ENCODE measurements around the gene C4orf46. TPM values are rescaled to one million over a fixed set of nuclear protein-coding genes. Genes with fewer than 3 reads are reported as not detected.
"Not testable (repeated sequence)": the region's sequence is repeated elsewhere in the genome, so short reads cannot be mapped to it uniquely, and the experiment has no call there.

Gene C4orf46
- total RNA-seq, 1 donor from 2014 or later, result 3.0 TPM

- intact Hi-C loops (cut with DNase I); DNase-seq (ENCODE audit: low spot score): not testable (repeated sequence)
Measured at GRCh38 chr4:158663255-158663654, 8.4 kb downstream of the C4orf46 start.

DNA sequence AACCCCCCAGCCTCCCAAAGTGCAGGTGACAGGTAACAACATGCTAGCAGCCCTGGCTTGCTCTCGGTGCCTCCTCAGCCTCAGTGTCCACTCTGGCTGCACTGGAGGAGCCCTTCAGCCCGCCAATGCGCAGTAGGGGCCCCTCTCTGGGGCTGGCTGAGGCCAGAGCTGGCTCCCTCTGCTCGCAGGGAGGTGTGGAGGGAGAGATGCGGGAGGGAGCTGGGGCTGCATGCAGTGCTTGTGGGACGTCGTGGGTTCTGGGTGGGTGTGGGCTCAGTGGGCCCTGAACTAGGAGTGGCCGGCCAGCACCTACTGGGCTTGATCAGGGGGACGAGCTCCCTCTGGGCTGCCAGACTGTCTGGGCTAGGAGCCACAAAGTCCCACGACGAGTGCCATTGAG, 14.4 kb downstream of the C4orf46 start:
- no peak for DNase-seq (ENCODE audit: low spot score)
- intact Hi-C loops (cut with DNase I), result no loop called here

DNA sequence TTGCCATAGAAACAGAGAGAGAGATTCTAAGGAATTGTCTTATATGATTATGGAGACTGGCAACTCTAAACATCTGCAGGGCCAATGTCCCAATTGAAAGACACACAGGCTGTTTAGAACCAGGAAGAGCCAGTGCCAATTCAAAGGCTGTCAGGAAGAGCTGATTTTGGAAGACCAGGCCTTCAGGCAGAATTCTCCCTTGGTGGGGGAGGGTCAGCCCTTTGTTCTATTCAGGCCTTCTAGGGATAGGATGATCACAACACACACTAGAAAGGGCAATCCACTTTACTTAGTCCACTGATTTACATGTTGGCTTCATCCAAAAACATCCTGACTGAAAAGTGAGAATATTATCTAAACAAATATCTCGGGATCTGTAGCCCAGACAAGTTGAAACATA, 15.2 kb downstream of the C4orf46 start:
- intact Hi-C loops (cut with DNase I), result no loop called here
- no peak for DNase-seq (ENCODE audit: low spot score)

DNA sequence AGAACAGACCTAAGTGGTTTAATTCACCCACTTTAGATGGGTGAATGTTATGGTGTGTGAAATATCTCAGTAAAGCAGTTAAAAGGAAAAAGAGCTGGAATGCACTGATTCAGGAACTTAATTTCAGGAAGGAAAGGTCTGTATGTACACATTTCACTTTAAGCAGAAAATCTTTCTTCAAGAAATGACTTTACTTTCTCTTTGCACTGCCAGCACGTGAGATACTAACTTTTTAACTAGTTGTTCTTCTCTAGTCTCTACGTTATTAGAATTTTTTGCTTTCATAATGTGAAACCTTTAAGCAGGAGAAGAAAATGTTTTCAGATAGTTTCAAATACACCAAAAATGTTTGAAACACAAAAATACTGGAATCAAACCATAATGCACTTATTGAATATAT, 18.8 kb downstream of the C4orf46 start:
- intact Hi-C loops (cut with DNase I), result no loop called here
- DNase-seq (ENCODE audit: low spot score), result no peak

DNA sequence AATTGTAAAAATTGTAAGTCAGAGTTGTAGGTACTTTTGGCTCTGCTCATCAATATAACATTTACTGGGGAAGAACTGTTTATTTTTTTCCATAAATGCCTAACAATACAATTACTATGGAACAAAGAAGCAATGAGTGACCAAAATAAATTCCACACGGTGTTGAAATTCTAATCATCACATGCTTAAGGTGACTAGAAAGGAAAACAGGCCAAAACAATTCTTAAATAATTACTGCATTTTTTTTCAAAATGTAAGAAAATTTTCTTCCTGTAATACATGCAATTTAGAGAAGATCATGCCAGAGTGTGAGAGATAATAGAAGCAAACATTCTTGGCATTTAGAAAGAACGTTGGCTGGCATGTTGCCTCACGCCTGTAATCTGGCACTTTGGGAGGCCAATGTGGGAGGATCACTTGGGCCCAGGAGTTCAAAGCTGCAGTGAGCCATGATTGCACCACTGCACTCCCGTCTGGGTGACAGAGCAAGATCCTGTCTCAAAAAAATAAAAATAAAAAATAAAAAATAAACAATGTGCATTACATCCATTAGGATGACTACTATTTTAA, 22.5 kb downstream of the C4orf46 start:
- DNase-seq (ENCODE audit: low spot score), result no peak

GRCh38 chr4:158644760-158645159, 26.9 kb downstream of the C4orf46 start:
- no peak for DNase-seq (ENCODE audit: low spot score)
- intact Hi-C loops (cut with DNase I), result no loop called here

More for the DNA sequence above, 22.5 kb downstream of the C4orf46 start:
- intact Hi-C loops (cut with DNase I), result no loop called here

GRCh38 chr4:158644356-158644755, 27.3 kb downstream of the C4orf46 start:
- no peak for DNase-seq (ENCODE audit: low spot score)
- intact Hi-C loops (cut with DNase I), result no loop called here

DNA sequence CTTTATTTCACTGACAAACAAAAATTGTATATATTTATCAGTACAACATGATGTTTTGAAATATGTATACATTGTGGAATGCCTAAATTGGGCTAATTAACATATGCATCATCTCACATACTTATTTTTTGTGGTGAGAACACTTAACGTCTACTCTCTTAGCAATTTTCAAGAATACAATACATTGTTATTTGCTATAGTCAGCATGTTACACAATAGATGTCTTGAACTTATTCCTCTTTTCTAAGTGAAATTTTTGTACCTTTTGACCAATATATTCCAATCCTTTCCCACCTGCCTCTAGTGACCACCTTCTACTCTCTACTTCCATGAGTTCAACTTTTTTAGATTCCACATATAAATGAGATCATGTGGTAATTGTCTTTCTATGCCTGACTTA, 35.1 kb downstream of the C4orf46 start:
- intact Hi-C loops (cut with DNase I), result loop anchor here (10.0 kb wide), 1 partner anchor 642 kb away; no protein-coding TSS in a partner anchor
- no peak for DNase-seq (ENCODE audit: low spot score)

DNA sequence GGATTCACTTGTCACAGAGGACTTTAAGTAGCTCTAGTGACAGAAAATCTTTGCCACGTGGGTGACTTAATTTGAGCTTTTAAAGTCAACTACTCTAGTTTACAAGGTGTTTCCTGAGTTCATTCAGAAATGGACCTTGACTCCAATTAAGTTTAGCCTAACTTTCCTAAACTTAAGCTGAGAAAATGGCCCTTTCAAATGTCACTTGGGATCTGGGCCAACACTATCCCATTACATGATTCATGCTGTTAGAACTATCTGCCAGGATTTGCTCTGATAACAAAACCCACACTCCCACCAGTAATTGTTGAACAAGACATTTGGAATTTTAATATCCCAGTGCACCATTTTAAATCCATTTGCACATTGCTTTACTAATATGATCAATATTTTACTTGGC, 40.8 kb downstream of the C4orf46 start:
- intact Hi-C loops (cut with DNase I), result loop anchor here (10.0 kb wide), 1 partner anchor 636 kb away; no protein-coding TSS in a partner anchor
- DNase-seq (ENCODE audit: low spot score), result no peak

GRCh38 chr4:158625544-158625943, 46.1 kb downstream of the C4orf46 start:
- intact Hi-C loops (cut with DNase I), result loop anchor here (5.0 kb wide), 1 partner anchor 42 kb away; no protein-coding TSS in a partner anchor
- DNase-seq (ENCODE audit: low spot score), result no peak

GRCh38 chr4:158624889-158625478, 46.7 kb downstream of the C4orf46 start:
- intact Hi-C loops (cut with DNase I), result loop anchor here (5.0 kb wide), 2 partner anchors 42 to 373 kb away; no protein-coding TSS in a partner anchor
- DNase-seq (ENCODE audit: low spot score), result no peak

- no peak for DNase-seq (ENCODE audit: low spot score)
- intact Hi-C loops (cut with DNase I), result loop anchor here (5.0 kb wide), 1 partner anchor 370 kb away; no protein-coding TSS in a partner anchor
Measured at GRCh38 chr4:158622251-158622650, 49.4 kb downstream of the C4orf46 start.

DNA sequence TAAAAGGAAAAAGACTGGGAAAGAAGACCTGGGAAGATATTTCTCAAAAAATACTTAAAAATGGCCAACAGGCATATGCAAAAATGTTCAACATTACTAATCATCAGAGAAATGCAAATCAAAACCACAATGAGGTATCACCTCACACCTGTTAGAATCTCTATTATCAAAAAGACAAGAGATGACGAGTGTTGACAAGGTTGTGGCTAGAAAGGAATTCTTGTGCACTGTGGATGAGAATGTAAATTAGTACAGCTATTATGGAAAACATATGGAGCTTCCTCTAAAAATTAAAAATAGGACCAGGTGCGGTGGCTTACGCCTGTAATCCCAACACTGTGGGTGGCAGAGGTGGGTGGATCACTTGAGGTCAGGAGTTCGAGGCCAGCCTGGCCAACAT, 50.0 kb downstream of the C4orf46 start:
- intact Hi-C loops (cut with DNase I), result loop anchor here (5.0 kb wide), 1 partner anchor 369 kb away; no protein-coding TSS in a partner anchor
- no peak for DNase-seq (ENCODE audit: low spot score)

- no peak for DNase-seq (ENCODE audit: low spot score)
- intact Hi-C loops (cut with DNase I), result no loop called here
Measured at GRCh38 chr4:158617956-158618355, 53.7 kb downstream of the C4orf46 start.

Other genes with a start within 250 kb of the C4orf46 start
- gene RXFP1, start 150.0 kb downstream of the C4orf46 start, total RNA-seq, result not detected
- gene ETFDH, start 409 bp upstream of the C4orf46 start, total RNA-seq, result 131 TPM
- 31.9 TPM for gene PPID, start 51.5 kb upstream of the C4orf46 start, total RNA-seq
- gene FNIP2, start 97.1 kb upstream of the C4orf46 start, total RNA-seq, result 38.5 TPM